GM12874 (cell line): ENCODE data around the gene AMMECR1.

Experiments
- CTCF ChIP-seq: IDR thresholded peaks from 2 replicates; pipeline ENCODE4 v1.5.1; 2011; ENCODE audit warnings: low read depth, mild to moderate bottlenecking, control low read depth, low read length, moderate library complexity; ENCODE audit not compliant: insufficient read depth

The AMMECR1 gene

DNA sequence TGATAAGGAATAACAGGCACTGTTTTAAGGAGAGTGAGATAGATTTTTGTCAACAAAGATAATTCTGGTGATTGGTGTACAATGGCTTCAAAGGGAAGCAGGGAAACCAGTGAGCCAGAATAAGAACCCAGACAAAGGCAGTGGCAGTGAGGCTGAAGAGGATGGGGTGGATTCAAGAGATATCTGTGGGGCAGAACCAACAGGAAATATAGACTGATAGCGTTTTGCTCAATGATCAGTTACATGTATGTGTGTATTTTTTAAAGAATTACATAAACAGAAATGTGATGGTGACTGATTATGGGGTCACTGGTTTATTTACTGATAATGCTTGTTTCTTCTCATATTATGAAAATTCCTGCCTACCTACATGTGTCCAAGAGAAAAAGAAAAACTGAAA, 66.4 kb downstream of the AMMECR1 start:
- TF ChIP-seq CTCF = no peak

GRCh38 chrX:110250847-110251246, 67.0 kb downstream of the AMMECR1 start:
- TF ChIP-seq CTCF = no peak

DNA sequence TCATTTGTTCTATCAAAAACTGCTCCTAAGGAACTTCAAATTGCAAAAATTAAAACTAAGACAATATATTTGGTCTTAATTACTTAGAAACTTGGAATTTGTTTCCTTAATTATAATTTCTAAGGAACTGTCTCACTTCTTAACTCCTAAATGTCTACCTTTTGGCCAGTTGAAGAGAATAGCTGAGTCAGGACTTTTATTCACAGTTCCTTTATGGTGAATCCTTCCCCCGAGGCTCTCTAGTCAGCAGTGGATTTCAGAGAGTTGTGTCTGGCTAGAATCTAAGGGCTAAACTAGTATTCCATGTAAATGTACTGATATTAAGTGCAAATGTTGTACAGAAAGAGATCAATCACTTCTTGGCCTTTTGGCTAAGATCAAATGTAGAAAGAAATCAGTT, 69.3 kb downstream of the AMMECR1 start:
- TF ChIP-seq CTCF = no peak

DNA sequence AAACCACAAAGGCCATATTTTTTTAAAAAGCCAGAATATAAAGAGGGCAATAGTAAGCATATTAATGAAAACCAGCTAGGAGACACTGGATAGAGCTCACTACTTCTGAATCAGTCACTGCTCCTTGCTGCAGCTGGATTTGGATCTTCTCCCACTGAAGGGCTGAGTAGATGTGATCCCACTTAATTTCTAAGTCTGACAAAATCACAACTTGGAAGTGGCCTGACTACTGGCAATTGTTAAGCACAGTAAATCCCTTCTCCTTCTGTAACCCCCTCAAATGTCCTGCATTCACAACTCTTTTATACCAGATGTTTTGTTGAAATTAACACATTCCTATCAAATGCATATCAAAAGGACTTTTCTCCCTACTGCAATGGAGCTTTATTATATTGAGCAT, 72.9 kb downstream of the AMMECR1 start:
- TF ChIP-seq CTCF = no peak

GRCh38 chrX:110242371-110242770, 75.5 kb downstream of the AMMECR1 start:
- no peak for TF ChIP-seq CTCF

DNA sequence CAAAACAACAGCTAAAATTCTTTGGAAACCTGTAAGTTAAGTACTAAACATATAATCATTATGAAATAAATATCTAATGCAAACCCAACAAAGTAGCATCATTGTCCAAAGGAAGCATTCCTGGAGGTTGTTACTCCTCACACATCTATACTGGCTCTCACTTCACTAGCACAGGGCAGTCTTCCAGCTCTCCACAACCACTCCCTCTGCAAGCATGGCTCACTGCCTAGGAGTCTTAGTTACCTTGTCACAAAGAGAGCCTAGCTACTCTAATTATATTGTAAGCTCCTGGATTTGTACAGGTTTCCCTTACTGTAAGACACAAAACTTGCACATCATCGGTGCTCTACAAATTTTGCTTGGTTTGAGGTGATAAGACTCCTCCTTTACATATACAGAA, 76.1 kb downstream of the AMMECR1 start:
- no peak for TF ChIP-seq CTCF

DNA sequence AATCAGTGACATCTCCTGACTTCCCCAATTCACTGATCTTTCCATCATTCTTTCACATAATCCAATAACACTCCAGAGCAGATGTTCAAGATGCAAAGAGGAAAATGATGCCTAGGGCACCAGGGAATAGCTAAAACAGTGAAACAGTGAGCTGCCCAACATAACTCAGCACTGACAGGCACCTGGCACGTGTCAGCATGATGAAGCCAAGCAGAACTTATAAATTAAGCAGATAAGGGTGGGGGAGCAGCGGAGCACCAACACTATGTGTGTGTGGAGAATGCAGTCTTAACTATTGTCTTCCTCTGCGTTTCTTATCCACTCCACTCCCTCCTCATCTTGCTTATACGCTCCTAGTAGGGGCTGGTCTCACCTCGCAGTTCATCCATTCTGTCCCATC, 89.4 kb downstream of the AMMECR1 start:
- TF ChIP-seq CTCF = no peak

DNA sequence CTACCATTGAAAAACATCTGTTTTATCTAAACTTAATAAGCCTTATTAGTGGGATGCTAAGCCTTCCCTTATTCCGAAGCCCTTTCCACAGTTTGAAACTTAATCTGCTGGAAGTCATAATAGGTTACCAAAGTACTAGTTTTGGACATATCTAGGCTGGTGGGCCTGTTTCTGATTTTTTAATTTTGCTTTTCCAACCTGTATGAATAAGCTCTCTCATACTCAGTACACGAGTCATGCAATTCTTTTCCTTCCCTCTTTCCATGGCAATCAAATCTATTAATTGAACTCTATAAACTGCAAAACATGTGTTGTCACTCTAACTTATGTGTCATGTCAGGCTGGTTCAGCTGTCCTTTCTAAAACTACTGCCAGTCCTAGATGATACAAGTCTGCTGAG, 91.0 kb downstream of the AMMECR1 start:
- no peak for TF ChIP-seq CTCF
